B cell (primary cell): Measurements from ENCODE around the gene SOCS2. TPM values are rescaled to one million over a fixed set of nuclear protein-coding genes. Genes with fewer than 3 reads are reported as not detected.

ENCODE experiments used
- ATAC-seq: fragments of 200-7000 bp; cut with Tn5 transposase; one replicate; pipeline ENCODE4 v1.10.0; 2021; ENCODE audit warnings: low read depth, mild to moderate bottlenecking, moderate number of reproducible peaks, moderate library complexity
- CTCF ChIA-PET: fragments of 350-600 bp; sonication (Branson Sonifier 250); formaldehyde crosslinking; loops from one replicate; lab custom pipeline; 2021; ENCODE audit warnings: antibody characterized with exemption, inconsistent platforms; lab: Charles Lee
- POLR2A ChIA-PET: fragments of 350-600 bp; sonication (Branson Sonifier 250); formaldehyde crosslinking; loops from one replicate; lab custom pipeline; 2021; ENCODE audit warnings: antibody characterized with exemption; lab: Charles Lee
- DNase-seq: peaks from one replicate; pipeline ENCODE4 v3.0.0; 2013
- H2AFZ ChIP-seq: 2 replicates; pipeline ENCODE4 v1.6.1; 2012; ENCODE audit warnings: mild to moderate bottlenecking, low read depth, low read length; ENCODE audit not compliant: insufficient read depth, poor library complexity, severe bottlenecking
- H3K27ac ChIP-seq, 2 donors: 1 replicate in 1 of 2; 2 replicates in 1 of 2; pipeline ENCODE4 v1.5.1; 2012 to 2013; ENCODE audit warnings: low read length in 2 of 2, mild to moderate bottlenecking in 2 of 2, moderate library complexity in 1 of 2
- H3K27me3 ChIP-seq, 4 experiments: fragments of 200-600 bp in 1 of 4; sonication (generic) in 1 of 4; replicated peaks in 1 of 4; 1 replicate in 2 of 4; 2 replicates in 2 of 4; pipeline versions ENCODE4 v1.6.1 to v1.7.0; 2013 to 2016; ENCODE audit warnings: low read length in 3 of 4, mild to moderate bottlenecking in 2 of 4, mixed read lengths in 1 of 4, moderate library complexity in 1 of 4; ENCODE audit not compliant: insufficient read depth in 4 of 4, control insufficient read depth in 3 of 4; ENCODE audit errors: control extremely low read depth in 1 of 4
- H3K36me3 ChIP-seq, 2 experiments: replicated peaks in 1 of 2; 1 replicate in 1 of 2; 2 replicates in 1 of 2; pipeline versions ENCODE4 v1.6.1 to v1.7.1; 2013; ENCODE audit warnings: low read length in 1 of 2; ENCODE audit not compliant: insufficient read depth in 2 of 2, control insufficient read depth in 1 of 2; ENCODE audit errors: control extremely low read depth in 1 of 2, extremely low read depth in 1 of 2
- H3K4me1 ChIP-seq, 2 donors: fragments of 200-600 bp in 1 of 2; sonication (generic) in 1 of 2; 1 replicate in 1 of 2; 2 replicates in 1 of 2; pipeline versions ENCODE4 v1.5.1 to v1.6.1; 2013 to 2017; ENCODE audit warnings: low read length in 2 of 2; ENCODE audit not compliant: control insufficient read depth in 2 of 2, insufficient read depth in 2 of 2
- H3K4me2 ChIP-seq: replicated peaks from 2 replicates; pipeline ENCODE3; 2012; ENCODE audit warnings: mild to moderate bottlenecking, low read depth, low read length; ENCODE audit not compliant: poor library complexity, severe bottlenecking
- H3K4me3 ChIP-seq, 5 experiments: fragments of 200-600 bp in 1 of 5; sonication (generic) in 1 of 5; 1 replicate in 3 of 5; 2 replicates in 2 of 5; pipeline versions ENCODE4 v1.5.1 to v1.7.0; 2011 to 2016; ENCODE audit warnings: low read length in 4 of 5, mild to moderate bottlenecking in 4 of 5, low read depth in 2 of 5, control low read depth in 1 of 5, moderate library complexity in 1 of 5; ENCODE audit not compliant: insufficient read depth in 1 of 5; ENCODE audit errors: control extremely low read depth in 1 of 5, extremely low read depth in 1 of 5
- H3K79me2 ChIP-seq: fragments of 200-600 bp; sonication (generic); one replicate; pipeline ENCODE4 v1.6.0; 2016; ENCODE audit warnings: low read length; ENCODE audit not compliant: control insufficient read depth, insufficient read depth
- H3K9ac ChIP-seq: fragments of 200-600 bp; sonication (generic); 2 replicates; pipeline ENCODE4 v1.6.1; 2017; ENCODE audit warnings: mild to moderate bottlenecking, low read length, moderate library complexity
- H3K9me3 ChIP-seq, 3 donors: one replicate each; pipeline versions ENCODE4 v1.6.1 to v1.7.1; 2013; ENCODE audit warnings: low read length in 2 of 3; ENCODE audit not compliant: control insufficient read depth in 2 of 3, insufficient read depth in 1 of 3; ENCODE audit errors: control extremely low read depth in 1 of 3
- H4K20me1 ChIP-seq: 2 replicates; pipeline ENCODE4 v1.6.0; 2012; ENCODE audit warnings: mild to moderate bottlenecking, low read length; ENCODE audit not compliant: insufficient read depth, control insufficient read depth, poor library complexity, severe bottlenecking
- H3K27ac Mint-ChIP-seq: one replicate; pipeline ENCODE4 v1.8.0; 2021; ENCODE audit warnings: mixed read lengths
- H3K27me3 Mint-ChIP-seq: one replicate; pipeline ENCODE4 v1.8.0; 2021; ENCODE audit warnings: mixed read lengths
- H3K4me1 Mint-ChIP-seq: one replicate; pipeline ENCODE4 v1.8.0; 2021; ENCODE audit warnings: mixed read lengths
- H3K4me3 Mint-ChIP-seq: one replicate; pipeline ENCODE4 v1.8.0; 2021; ENCODE audit warnings: mixed read lengths
- H3K9me3 Mint-ChIP-seq: one replicate; pipeline ENCODE4 v1.8.0; 2022; ENCODE audit warnings: mixed read lengths; ENCODE audit not compliant: insufficient read depth
- CTCF ChIP-seq: fragments of 200-600 bp; IDR thresholded peaks from one replicate; pipeline ENCODE4 v1.8.0; 2022; ENCODE audit warnings: antibody characterized with exemption, mild to moderate bottlenecking
- EZH2 ChIP-seq: IDR thresholded peaks from 2 replicates; pipeline ENCODE4 v1.6.1; 2012; ENCODE audit warnings: borderline replicate concordance, low read depth, mild to moderate bottlenecking, moderate library complexity, low read length; ENCODE audit not compliant: insufficient read depth, poor library complexity, severe bottlenecking
- WGBS: methylation state at CpG from one replicate; pipeline ENCODE4 v1.1.5; 2013; ENCODE audit warnings: missing lambda C conversion rate; ENCODE audit not compliant: insufficient coverage; 5-methylcytosine and 5-hydroxymethylcytosine counted together
- intact Hi-C: fragments of 100-400 bp; cut with micrococcal nuclease; formaldehyde crosslinking; loops from one replicate; pipeline ENCODE4 v1.10.0; 2022
- polyA plus RNA-seq: library from polyadenylated mRNA; depleted of rRNA; stranded (reverse); fragments of >200 nt; gene quantifications from 2 replicates; pipeline ENCODE4 v1.2.3, GENCODE V29; 2012
- total RNA-seq, 2 donors: library from RNA; stranded (reverse); fragments of 120-200 nt in 1 of 2; gene quantifications; 1 replicate in 1 of 2; 2 replicates in 1 of 2; pipeline versions ENCODE4 v1.2.3 to v1.2.4, GENCODE V29; 2013 to 2022

Gene SOCS2
- total and polyA plus RNA-seq, 2 donors (not counting 1 experiment from before 2014, with no cell fraction given), result 1.3 to 1.6 TPM

DNA sequence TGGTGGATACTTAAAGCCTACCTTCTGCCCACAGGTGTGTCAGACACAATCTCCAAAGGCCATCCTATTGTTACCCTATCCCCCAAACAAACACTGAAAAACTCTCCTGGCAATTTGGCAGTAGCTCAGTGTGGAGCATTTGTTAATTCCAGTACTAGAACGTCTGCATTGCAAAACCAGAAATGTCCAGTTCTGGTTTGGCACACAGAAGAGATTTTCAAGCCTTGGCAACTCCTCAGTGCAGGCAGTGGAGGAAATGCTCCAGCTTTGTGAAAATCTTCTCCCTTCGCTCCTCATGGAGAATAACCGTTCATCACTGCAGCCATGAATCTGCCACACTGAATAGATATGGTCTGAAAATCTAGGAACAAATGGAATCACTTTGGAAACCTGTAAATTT lies 5.3 kb upstream of the SOCS2 start:
- WGBS, result 82% methylated on average over 3 of the region's 3 CpGs
- H3K27me3 Mint-ChIP-seq, result peaks cover 23% of the 10 kb centered on the region
- POLR2A ChIA-PET, result no interaction called here
- Histone ChIP-seq H3K4me2 (no peak overlapping the region), H3K79me2 (no peaks in the 10 kb centered on the region), H3K4me3 (no peak overlapping the region), H2AFZ (no peak overlapping the region), H3K27me3 (peaks cover 0 to 16% (median 6%) of the 10 kb centered on the region in 4 experiments), H3K36me3 (no peaks in the 10 kb centered on the region), H3K4me1 (peaks cover 3 to 16% of the 10 kb centered on the region in 2 donors), H3K9me3 (peaks cover 0 to 6% (median 0%) of the 10 kb centered on the region in 3 donors), H4K20me1 (no peaks in the 10 kb centered on the region), H3K9ac (no peak overlapping the region), H3K27ac (no peak overlapping the region)
- intact Hi-C loops, result no loop called here
- no peak for TF ChIP-seq CTCF
- TF ChIP-seq EZH2, result no peak
- CTCF ChIA-PET, result interaction anchor here (0.7 to 11.7 kb wide), 3 partner anchors 64 to 567 kb away, joined by 3 to 189 read pairs (median 4); no protein-coding TSS in a partner anchor
- H3K9me3 Mint-ChIP-seq, result no peaks in the 10 kb centered on the region
- no peak for ATAC-seq
- DNase-seq, result no peak
- H3K27ac Mint-ChIP-seq, result no peak overlapping the region
- H3K4me1 Mint-ChIP-seq, result peaks cover 6% of the 10 kb centered on the region
- H3K4me3 Mint-ChIP-seq, result no peak overlapping the region

- ChIA-PET CTCF (interaction anchor here (0.7 to 11.7 kb wide), 4 partner anchors 65 to 566 kb away, joined by 3 to 189 read pairs (median 12); no protein-coding TSS in a partner anchor), POLR2A (no interaction called here)
- no peak for ATAC-seq
- Histone ChIP-seq H3K4me2 (no peak overlapping the region), H3K9me3 (peaks cover 0 to 13% (median 0%) of the 10 kb centered on the region in 3 donors), H3K79me2 (no peaks in the 10 kb centered on the region), H3K36me3 (no peaks in the 10 kb centered on the region), H2AFZ (no peak overlapping the region), H3K27ac (no peak overlapping the region), H4K20me1 (no peaks in the 10 kb centered on the region), H3K9ac (no peak overlapping the region), H3K27me3 (peaks cover 0 to 25% (median 15%) of the 10 kb centered on the region in 4 experiments), H3K4me3 (no peak overlapping the region), H3K4me1 (peaks cover 13 to 25% of the 10 kb centered on the region in 2 donors)
- Mint-ChIP-seq H3K4me1 (peaks cover 15% of the 10 kb centered on the region), H3K27me3 (peaks cover 32% of the 10 kb centered on the region), H3K4me3 (peak overlapping the region; percentile 3), H3K9me3 (no peaks in the 10 kb centered on the region), H3K27ac (no peak overlapping the region)
- no peak for TF ChIP-seq EZH2
- no peak for TF ChIP-seq CTCF
- intact Hi-C loops, result loop anchor here (2.0 kb wide), 1 partner anchor 65 kb away; no protein-coding TSS in a partner anchor
- DNase-seq, result no peak
- WGBS, result 74% methylated on average over 3 of the region's 3 CpGs
Measured at GRCh38 chr12:93568091-93568490, 4.4 kb upstream of the SOCS2 start.
